C4-2B (cell line): ENCODE results near the gene FRMD4B.

Experiments used
- ZFX ChIP-seq: fragments of 450-650 bp; IDR thresholded peaks from 2 replicates; pipeline ENCODE4 v1.6.1; 2017
- TF ChIP-seq, protein P1 (sequence below): fragments of 450-650 bp; conservative IDR thresholded peaks from 2 replicates; pipeline ENCODE4 v1.5.1; 2017; ENCODE audit warnings: mild to moderate bottlenecking

DNA sequence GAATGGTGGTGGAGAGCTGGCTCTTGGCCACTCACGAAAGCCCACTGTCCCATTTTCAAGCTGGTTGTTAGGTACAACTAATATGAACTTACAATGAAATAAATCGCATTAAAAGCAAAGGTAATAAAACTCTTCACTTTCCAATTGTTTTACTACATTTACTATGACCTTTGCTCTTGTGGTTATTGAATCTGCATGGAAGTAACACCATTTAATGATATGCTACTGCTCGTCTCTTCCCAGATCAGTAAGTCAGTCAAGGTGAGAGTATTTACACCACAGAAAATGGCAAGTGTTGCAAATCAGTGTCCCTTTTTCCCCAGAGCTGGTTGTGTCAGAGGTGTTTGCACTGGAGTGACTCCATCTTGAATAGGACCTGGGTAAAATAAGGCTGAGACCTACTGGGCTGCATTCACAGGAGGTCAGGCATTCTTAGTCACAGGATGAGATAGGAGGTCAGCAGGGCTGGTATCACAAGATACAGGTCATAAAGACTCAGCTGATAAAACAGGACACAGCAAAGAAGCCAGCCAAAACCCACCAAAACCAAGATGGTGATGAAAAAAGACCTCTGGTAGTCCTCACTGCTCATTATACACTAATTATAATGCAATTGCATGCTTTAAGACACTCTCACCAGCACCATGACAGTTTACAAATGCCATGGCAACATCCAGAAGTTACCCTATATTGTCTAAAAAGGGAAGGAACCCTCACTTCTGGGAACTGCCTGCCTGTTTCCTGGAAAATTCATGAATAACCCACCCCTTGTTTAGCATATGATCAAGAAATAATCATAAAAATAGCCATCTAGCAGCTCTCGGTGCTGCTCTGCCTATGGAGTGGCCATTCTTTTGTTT is 57.6 kb downstream of the FRMD4B start:
- TF ChIP-seq, protein P1, sequence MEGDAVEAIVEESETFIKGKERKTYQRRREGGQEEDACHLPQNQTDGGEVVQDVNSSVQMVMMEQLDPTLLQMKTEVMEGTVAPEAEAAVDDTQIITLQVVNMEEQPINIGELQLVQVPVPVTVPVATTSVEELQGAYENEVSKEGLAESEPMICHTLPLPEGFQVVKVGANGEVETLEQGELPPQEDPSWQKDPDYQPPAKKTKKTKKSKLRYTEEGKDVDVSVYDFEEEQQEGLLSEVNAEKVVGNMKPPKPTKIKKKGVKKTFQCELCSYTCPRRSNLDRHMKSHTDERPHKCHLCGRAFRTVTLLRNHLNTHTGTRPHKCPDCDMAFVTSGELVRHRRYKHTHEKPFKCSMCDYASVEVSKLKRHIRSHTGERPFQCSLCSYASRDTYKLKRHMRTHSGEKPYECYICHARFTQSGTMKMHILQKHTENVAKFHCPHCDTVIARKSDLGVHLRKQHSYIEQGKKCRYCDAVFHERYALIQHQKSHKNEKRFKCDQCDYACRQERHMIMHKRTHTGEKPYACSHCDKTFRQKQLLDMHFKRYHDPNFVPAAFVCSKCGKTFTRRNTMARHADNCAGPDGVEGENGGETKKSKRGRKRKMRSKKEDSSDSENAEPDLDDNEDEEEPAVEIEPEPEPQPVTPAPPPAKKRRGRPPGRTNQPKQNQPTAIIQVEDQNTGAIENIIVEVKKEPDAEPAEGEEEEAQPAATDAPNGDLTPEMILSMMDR, result no peak
- TF ChIP-seq ZFX, result no peak
